ENCODE results near the gene ERCC6L2. TPM values are rescaled to one million over a fixed set of nuclear protein-coding genes. Genes with fewer than 3 reads are reported as not detected.

Gene ERCC6L2
- total RNA-seq, 1 donor from 2014 or later: 55.5 TPM

DNA sequence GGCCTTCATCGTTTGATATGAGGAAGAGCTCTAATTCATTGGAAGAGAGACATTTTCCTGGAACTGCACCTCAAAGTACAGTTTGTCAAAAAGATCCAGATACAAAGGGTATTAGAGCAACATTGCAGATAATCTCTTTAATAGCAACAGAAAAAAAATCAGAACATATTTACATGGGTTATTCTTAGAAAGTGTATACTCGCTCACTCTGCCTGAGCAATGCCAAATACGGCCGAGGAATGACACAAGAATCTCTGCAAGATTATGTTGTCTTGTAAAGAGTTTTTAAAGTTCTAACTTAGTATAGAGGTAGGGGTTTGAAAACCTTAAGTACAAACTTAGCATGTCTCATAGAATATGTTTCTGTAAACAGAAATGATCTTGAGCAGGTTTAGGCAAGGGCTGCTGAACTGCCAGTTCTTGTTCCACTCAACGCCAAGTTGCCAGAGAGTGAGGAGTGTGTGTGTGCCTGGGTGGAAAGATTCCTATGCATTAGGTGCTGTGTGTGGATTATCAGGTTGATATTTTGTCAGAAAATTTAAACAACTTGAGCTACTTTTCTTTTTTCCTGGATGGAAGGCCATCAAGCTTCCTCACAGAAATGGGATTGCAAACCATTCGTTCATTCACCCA lies 41.8 kb upstream of the ERCC6L2 start:
- Mint-ChIP-seq H3K9me3 (no peaks in the 10 kb centered on the region), H3K4me1 (ENCODE audit: unreplicated experiment) (peaks cover 5% of the 10 kb centered on the region), H3K27me3 (no peaks in the 10 kb centered on the region), H3K27ac (no peak overlapping the region), H3K4me3 (no peak overlapping the region), H3K36me3 (peaks cover 12% of the 10 kb centered on the region)
- TF ChIP-seq, protein P1, sequence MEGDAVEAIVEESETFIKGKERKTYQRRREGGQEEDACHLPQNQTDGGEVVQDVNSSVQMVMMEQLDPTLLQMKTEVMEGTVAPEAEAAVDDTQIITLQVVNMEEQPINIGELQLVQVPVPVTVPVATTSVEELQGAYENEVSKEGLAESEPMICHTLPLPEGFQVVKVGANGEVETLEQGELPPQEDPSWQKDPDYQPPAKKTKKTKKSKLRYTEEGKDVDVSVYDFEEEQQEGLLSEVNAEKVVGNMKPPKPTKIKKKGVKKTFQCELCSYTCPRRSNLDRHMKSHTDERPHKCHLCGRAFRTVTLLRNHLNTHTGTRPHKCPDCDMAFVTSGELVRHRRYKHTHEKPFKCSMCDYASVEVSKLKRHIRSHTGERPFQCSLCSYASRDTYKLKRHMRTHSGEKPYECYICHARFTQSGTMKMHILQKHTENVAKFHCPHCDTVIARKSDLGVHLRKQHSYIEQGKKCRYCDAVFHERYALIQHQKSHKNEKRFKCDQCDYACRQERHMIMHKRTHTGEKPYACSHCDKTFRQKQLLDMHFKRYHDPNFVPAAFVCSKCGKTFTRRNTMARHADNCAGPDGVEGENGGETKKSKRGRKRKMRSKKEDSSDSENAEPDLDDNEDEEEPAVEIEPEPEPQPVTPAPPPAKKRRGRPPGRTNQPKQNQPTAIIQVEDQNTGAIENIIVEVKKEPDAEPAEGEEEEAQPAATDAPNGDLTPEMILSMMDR (conservative IDR thresholded peaks at IDR 0.05): no peak
- no peak for DNase-seq (ENCODE audit: extremely low spot score, unreplicated experiment)

DNA sequence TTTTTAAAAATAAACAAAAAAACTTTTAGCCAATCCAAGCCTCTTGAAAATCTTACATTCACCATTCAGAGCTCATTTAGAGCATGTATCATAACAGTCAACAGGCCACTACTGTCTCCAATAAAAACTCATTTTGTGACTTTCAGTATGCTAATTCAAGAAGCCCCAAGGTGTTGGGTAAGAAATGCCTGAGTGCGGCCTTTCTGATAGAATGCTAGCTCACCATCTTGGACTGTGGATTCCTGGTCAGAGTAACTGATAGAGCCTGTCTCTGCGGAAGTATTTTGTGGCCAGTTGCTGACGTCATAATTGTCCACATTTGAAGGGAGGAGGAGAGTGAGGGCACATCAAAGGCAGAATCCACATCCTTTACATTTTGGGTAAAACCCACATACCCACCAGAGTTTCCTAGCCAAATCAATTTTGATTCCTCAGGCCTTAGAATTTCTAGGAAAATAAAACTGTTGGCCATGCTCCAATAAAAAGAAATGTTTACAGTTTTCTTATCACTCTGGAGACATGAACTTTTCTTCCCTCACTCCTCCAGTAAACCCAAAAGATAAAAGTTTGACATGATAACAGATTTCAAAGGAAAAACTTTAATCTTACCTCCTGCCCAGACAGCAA lies 41.1 kb upstream of the ERCC6L2 start:
- H3K4me1 Mint-ChIP-seq (ENCODE audit: unreplicated experiment): peaks cover 5% of the 10 kb centered on the region
- TF ChIP-seq, protein P1 (conservative IDR thresholded peaks at IDR 0.05): no peak
- H3K27me3 Mint-ChIP-seq: no peaks in the 10 kb centered on the region
- H3K4me3 Mint-ChIP-seq: no peak overlapping the region
- no peak for DNase-seq (ENCODE audit: extremely low spot score, unreplicated experiment)
- no peaks in the 10 kb centered on the region for H3K9me3 Mint-ChIP-seq
- peaks cover 12% of the 10 kb centered on the region for H3K36me3 Mint-ChIP-seq
- H3K27ac Mint-ChIP-seq: no peak overlapping the region

DNA sequence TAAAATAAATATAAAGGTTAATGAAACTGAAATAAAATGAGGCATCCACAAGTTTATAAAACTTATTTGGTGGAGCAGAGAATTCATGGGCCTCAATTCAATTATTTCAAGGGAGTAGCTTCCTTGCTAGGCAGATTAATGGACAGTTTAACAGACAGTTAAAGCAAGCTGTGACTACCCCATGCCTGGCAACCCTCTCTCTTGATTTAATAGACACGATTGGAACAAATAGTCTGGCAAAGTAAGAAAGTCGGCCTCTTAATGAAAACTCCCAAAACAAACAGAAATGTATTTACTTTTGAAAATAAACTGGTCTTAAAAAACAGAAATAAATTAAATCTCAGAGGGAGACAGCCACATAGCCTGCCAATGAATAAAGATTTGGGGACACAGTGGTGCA lies 40.1 kb upstream of the ERCC6L2 start:
- Mint-ChIP-seq H3K4me1 (ENCODE audit: unreplicated experiment) (peaks cover 5% of the 10 kb centered on the region), H3K9me3 (no peaks in the 10 kb centered on the region), H3K36me3 (peaks cover 7% of the 10 kb centered on the region), H3K27ac (no peak overlapping the region), H3K27me3 (no peaks in the 10 kb centered on the region), H3K4me3 (no peak overlapping the region)
- DNase-seq (ENCODE audit: extremely low spot score, unreplicated experiment): no peak
- TF ChIP-seq, protein P1 (conservative IDR thresholded peaks at IDR 0.05): no peak

DNA sequence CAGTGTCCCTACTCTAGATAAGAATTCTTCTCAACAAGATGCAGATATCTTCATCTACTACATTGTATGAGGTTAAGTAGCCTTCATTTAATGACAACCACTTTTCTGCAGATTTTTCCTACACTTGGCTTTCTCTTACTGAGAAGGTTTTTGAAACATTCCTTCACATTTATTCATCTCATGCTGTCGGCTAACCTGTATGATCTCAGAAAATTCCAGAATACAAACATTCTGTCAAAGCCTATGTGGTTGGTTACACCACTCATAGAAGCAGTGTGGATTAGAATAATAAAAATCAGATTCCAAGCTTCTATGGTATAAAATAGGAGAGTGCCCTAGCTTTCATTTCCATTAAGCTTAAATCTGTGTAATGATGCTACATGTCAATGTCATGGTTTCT lies 39.4 kb upstream of the ERCC6L2 start:
- no peak overlapping the region for H3K27ac Mint-ChIP-seq
- H3K36me3 Mint-ChIP-seq: peaks cover 7% of the 10 kb centered on the region
- no peak for DNase-seq (ENCODE audit: extremely low spot score, unreplicated experiment)
- no peaks in the 10 kb centered on the region for H3K9me3 Mint-ChIP-seq
- H3K4me3 Mint-ChIP-seq: no peak overlapping the region
- peaks cover 5% of the 10 kb centered on the region for H3K4me1 Mint-ChIP-seq (ENCODE audit: unreplicated experiment)
- TF ChIP-seq, protein P1 (conservative IDR thresholded peaks at IDR 0.05): no peak
- H3K27me3 Mint-ChIP-seq: no peaks in the 10 kb centered on the region

DNA sequence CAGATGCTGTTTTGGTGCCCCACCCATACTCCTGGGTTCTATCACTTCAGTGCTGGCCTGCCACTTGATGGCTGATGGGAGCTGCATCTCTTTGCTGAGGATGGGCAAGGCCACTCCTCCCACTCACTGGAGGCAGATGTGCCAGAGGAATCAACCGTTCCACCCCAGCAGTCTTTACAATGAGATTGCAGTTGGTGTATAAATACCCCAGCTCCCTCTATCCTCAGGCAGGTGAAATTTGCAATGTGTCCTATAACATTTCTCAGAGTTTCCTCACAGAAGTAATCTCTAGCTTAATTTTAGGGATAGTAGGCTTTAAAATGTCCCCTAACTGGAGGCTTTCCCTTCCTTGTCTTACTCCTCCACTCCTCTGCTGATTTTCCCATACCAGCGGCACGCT lies 36.5 kb upstream of the ERCC6L2 start:
- Mint-ChIP-seq H3K4me1 (ENCODE audit: unreplicated experiment) (peaks cover 5% of the 10 kb centered on the region), H3K27ac (no peak overlapping the region), H3K36me3 (peaks cover 7% of the 10 kb centered on the region), H3K4me3 (no peak overlapping the region), H3K9me3 (no peaks in the 10 kb centered on the region), H3K27me3 (no peaks in the 10 kb centered on the region)
- DNase-seq (ENCODE audit: extremely low spot score, unreplicated experiment): no peak
- TF ChIP-seq, protein P1 (conservative IDR thresholded peaks at IDR 0.05): no peak

All from type B pancreatic cell (in vitro differentiated cells).